Vagina (tissue), 2 donors: ENCODE results near the gene FLOT1. TPM values are rescaled to one million over a fixed set of nuclear protein-coding genes. Genes with fewer than 3 reads are reported as not detected.
"Not testable (repeated sequence)": the region's sequence is repeated elsewhere in the genome, so short reads cannot be mapped to it uniquely, and the experiment has no call there.

Source experiments
- DNase-seq, 2 donors: peaks; one replicate each; pipeline ENCODE4 v3.0.0-alpha.2; 2017; ENCODE audit errors: extremely low spot score in 2 of 2
- H3K27ac ChIP-seq: fragments of 200-600 bp; sonication (generic); one replicate; pipeline ENCODE4 v1.5.1; 2019
- H3K27me3 ChIP-seq: fragments of 200-600 bp; sonication (generic); one replicate; pipeline ENCODE4 v1.5.1; 2019
- H3K36me3 ChIP-seq, 2 donors: fragments of 200-600 bp; sonication (generic); one replicate each; pipeline ENCODE4 v1.5.1; 2017 to 2019
- H3K4me1 ChIP-seq: fragments of 200-600 bp; sonication (generic); one replicate; pipeline ENCODE4 v1.5.1; 2019
- H3K4me3 ChIP-seq, 2 donors: fragments of 200-600 bp; sonication (generic); 1 replicate in 1 of 2; 2 replicates in 1 of 2; pipeline ENCODE4 v1.5.1; 2016 to 2019
- H3K9me3 ChIP-seq: fragments of 200-600 bp; sonication (generic); one replicate; pipeline ENCODE4 v1.5.1; 2019
- POLR2A ChIP-seq, 2 donors: fragments of 450-650 bp; IDR thresholded peaks; one replicate each; pipeline ENCODE4 v1.6.1; 2017; ENCODE audit warnings: antibody characterized with exemption in 2 of 2, mild to moderate bottlenecking in 2 of 2, moderate library complexity in 2 of 2
- POLR2AphosphoS5 ChIP-seq, 2 donors: sonication (generic); formaldehyde crosslinking; IDR thresholded peaks; one replicate each; pipeline ENCODE4 v1.9.0; 2017; ENCODE audit warnings: antibody characterized with exemption in 2 of 2, mild to moderate bottlenecking in 2 of 2, low read depth in 1 of 2; ENCODE audit not compliant: insufficient read depth in 1 of 2
- intact Hi-C: fragments of 100-400 bp; cut with DNase I; formaldehyde crosslinking; loops from one replicate; pipeline ENCODE4 v1.15.1; 2023
- total RNA-seq: library from RNA; depleted of rRNA; stranded (reverse); fragments of >200 nt; gene quantifications from one replicate; pipeline ENCODE4 v1.2.3, GENCODE V29; 2016
- TF ChIP-seq, protein P1 (sequence below), 3 experiments: fragments of 450-650 bp in 2 of 3; fragments of 200-600 bp in 1 of 3; sonication (generic) in 1 of 3; IDR thresholded peaks; one replicate each; pipeline ENCODE4 v1.5.1; 2017 to 2019; ENCODE audit warnings: antibody characterized with exemption in 3 of 3, mild to moderate bottlenecking in 2 of 3, moderate library complexity in 2 of 3

The FLOT1 gene
- total RNA-seq, 1 donor from 2014 or later = 165 TPM

DNA sequence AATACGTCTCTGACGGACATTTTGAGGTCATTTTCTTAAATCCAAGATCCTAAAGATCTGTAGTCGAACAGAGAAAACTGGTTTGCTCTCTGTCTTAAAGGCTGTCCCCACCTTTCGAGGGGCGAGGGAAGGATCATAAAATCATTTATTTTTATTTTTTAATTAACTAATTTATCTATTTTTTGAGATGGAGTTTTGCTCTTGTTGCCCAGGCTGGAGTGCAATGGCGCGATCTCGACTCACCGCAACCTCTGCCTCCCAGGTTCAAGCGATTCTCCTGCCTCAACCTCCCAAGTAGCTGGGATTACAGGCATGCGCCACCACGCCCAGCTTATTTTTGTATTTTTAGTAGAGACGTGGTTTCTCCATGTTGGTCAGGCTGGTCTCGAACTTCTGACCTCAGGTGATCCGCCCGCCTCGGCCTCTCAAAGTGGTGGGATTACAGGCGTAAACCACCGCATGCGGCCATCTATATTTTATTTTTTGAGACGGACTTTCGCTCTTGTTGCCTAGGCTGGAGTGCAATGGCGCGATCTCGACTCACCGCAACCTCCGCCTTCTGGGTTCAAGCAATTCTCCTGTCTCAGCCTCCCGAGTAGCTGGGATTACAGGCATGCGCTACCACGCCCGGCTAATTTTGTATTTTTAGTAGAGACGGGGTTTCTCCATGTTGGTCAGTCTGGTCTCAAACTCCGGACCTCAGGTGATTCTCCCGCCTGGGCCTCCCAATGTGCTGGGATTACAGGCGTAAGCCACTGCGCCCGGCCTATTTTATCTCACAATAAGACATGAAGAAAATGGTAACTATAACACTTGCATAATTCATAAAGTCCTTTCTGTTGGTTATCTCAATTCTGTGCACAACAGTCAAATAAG is 24.4 kb downstream of the FLOT1 start:
- TF ChIP-seq, protein P1, sequence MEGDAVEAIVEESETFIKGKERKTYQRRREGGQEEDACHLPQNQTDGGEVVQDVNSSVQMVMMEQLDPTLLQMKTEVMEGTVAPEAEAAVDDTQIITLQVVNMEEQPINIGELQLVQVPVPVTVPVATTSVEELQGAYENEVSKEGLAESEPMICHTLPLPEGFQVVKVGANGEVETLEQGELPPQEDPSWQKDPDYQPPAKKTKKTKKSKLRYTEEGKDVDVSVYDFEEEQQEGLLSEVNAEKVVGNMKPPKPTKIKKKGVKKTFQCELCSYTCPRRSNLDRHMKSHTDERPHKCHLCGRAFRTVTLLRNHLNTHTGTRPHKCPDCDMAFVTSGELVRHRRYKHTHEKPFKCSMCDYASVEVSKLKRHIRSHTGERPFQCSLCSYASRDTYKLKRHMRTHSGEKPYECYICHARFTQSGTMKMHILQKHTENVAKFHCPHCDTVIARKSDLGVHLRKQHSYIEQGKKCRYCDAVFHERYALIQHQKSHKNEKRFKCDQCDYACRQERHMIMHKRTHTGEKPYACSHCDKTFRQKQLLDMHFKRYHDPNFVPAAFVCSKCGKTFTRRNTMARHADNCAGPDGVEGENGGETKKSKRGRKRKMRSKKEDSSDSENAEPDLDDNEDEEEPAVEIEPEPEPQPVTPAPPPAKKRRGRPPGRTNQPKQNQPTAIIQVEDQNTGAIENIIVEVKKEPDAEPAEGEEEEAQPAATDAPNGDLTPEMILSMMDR (IDR thresholded peaks at IDR 0.05) = peak in 1 of 3 experiments; percentile 2
- H3K36me3 ChIP-seq = peaks cover 0 to 17% of the 10 kb centered on the region in 2 donors
- DNase-seq, intact Hi-C loops, H3K27me3 ChIP-seq, H3K9me3 ChIP-seq: not testable (repeated sequence)
- H3K4me1 ChIP-seq = peaks cover 46% of the 10 kb centered on the region
- peak overlapping the region; percentile 54 for H3K27ac ChIP-seq
- H3K4me3 ChIP-seq = peak overlapping the region; percentile 45 to 62

DNA sequence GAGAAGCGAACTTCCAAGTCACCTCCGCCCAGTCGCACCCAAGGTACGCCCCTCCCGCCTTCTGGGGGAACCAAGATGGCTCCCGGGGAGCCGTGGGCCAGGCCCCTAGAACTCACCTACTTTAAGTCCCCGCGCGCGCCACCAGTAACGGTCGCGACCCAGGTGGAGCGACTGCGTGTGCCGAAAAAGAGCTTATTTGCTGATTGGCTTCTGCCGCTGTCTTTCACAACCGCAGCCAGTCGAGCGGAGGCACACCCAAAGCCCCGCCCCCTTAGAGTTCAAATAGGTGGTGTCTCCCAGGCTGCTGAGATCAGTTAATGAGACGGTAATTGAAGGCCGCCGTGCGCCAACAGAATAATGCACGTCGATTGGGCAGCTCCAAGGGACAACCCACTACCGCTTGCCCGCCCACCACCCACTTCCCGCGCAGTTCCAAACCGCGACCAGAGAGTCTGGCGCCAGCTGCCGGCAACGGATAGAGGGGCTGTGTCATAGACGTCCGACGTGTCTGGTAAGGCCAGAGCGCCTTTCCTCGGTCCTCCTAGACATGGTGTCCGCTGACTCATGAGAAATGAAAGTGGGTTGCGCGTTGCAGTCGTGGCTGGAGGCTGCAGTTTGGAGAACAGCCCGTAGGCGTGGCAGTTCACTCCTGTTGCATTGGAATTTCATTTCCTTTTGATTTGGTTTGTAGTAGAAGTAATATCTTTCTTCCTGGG is 25.2 kb downstream of the FLOT1 start, which contains the start of gene MDC1:
Gene MDC1 (minus strand): TSS at position 153 of the 716 bp plus-strand sequence. CDS start 2,106 bp downstream, outside the sequence.
- Histone ChIP-seq H3K9me3 (no peaks in the 10 kb centered on the region), H3K27me3 (no peaks in the 10 kb centered on the region), H3K4me1 (peaks cover 38% of the 10 kb centered on the region), H3K36me3 (peaks cover 0 to 21% of the 10 kb centered on the region in 2 donors), H3K27ac (peak within 1 kb of the TSS; percentile 86), H3K4me3 (peak within 1 kb of the TSS; percentile 53 to 62)
- DNase-seq = peak; percentile 100
- intact Hi-C loops = no loop called here
- TF ChIP-seq, protein P1 (IDR thresholded peaks at IDR 0.05) = peak in 1 of 3 experiments; percentile 23
- TF ChIP-seq POLR2AphosphoS5 (IDR thresholded peaks at IDR 0.05; ENCODE audit: insufficient read depth in 1 of 2, low read depth in 1 of 2) (peak; percentile 98 to 99), POLR2A (IDR thresholded peaks at IDR 0.05) (peak; percentile 23 to 74)

DNA sequence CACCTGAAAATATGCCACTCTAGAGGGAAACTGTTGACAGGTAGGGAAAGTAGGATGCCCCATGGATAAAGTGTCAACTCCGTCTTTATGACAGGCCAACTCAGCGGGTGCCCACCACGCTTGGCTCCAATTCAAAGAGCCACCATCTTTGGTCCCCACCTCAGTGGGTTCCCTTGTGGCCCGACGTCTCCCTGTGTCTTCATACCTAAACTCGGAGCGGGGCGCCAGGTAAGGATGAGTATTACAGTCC is 25.7 kb downstream of the FLOT1 start:
- Histone ChIP-seq H3K4me1 (peaks cover 33% of the 10 kb centered on the region), H3K4me3 (peak overlapping the region; percentile 53 to 62), H3K9me3 (no peaks in the 10 kb centered on the region), H3K27me3 (no peaks in the 10 kb centered on the region), H3K27ac (peak overlapping the region; percentile 86), H3K36me3 (peaks cover 0 to 26% of the 10 kb centered on the region in 2 donors)
- intact Hi-C loops = no loop called here
- DNase-seq = no peak
- TF ChIP-seq, protein P1 (IDR thresholded peaks at IDR 0.05) = peak in 1 of 3 experiments; percentile 10
- TF ChIP-seq POLR2AphosphoS5 (IDR thresholded peaks at IDR 0.05; ENCODE audit: insufficient read depth in 1 of 2, low read depth in 1 of 2) (no peak), POLR2A (IDR thresholded peaks at IDR 0.05) (no peak)

DNA sequence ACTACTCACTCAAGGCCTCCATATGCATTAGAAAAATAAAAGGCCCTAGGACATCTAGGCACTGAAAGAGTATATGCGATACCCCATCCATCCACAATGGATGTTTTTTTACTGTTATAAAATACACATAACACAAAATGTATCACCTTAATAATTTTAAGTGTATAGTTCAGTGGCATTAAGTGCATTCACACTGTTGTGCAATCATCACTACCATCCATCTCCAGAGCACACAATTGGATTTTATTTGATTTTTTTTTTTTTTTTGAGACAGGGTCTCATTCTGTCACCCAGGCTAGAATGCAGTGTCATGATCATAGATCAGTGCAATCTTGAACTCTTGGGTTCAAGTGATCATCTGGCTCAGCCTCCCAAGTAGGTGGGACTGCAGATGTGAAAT is 28.2 kb downstream of the FLOT1 start:
- TF ChIP-seq POLR2AphosphoS5 (IDR thresholded peaks at IDR 0.05; ENCODE audit: insufficient read depth in 1 of 2, low read depth in 1 of 2) (no peak), POLR2A (IDR thresholded peaks at IDR 0.05) (no peak)
- TF ChIP-seq, protein P1 (IDR thresholded peaks at IDR 0.05) = no peak
- H3K4me3 ChIP-seq = no peak overlapping the region
- intact Hi-C loops = no loop called here
- no peaks in the 10 kb centered on the region for H3K9me3 ChIP-seq
- no peak for DNase-seq
- H3K36me3 ChIP-seq = peaks cover 0 to 40% of the 10 kb centered on the region in 2 donors
- H3K4me1 ChIP-seq = peaks cover 24% of the 10 kb centered on the region
- H3K27me3 ChIP-seq = no peaks in the 10 kb centered on the region
- H3K27ac ChIP-seq = no peak overlapping the region
